Measurements from ENCODE around the gene FLYWCH1. TPM values are rescaled to one million over a fixed set of nuclear protein-coding genes. Genes with fewer than 3 reads are reported as not detected.

FLYWCH1 gene
- total RNA-seq, 4 donors from 2014 or later = 41.7 to 49.7 (median 44.0) TPM

- peaks cover 4 to 6% of the 10 kb centered on the region in 2 donors for H3K4me1 ChIP-seq
- no peak for DNase-seq
- no peaks in the 10 kb centered on the region for H3K9me3 ChIP-seq
- no peaks in the 10 kb centered on the region for H3K27me3 ChIP-seq
- intact Hi-C loops (cut with DNase I; ENCODE audit: low total_unique reads) = no loop called here
- peaks cover 0 to 6% of the 10 kb centered on the region in 2 donors for H3K36me3 ChIP-seq
- H3K27ac ChIP-seq = no peak overlapping the region
- in situ Hi-C loops (cut with MboI; ENCODE audit: low sequenced_read_pairs in 4 of 4) = no loop called here
- no peak for ATAC-seq
- H3K4me3 ChIP-seq = no peak overlapping the region
- TF ChIP-seq CTCF (IDR thresholded peaks at IDR 0.05 in 4 of 5, conservative IDR thresholded peaks at IDR 0.05 in 1 of 5) (no peak), POLR2A (IDR thresholded peaks at IDR 0.05) (no peak)
Observed at GRCh38 chr16:2898831-2899563, 12.7 kb upstream of the FLYWCH1 start.

- DNase-seq (no peak), ATAC-seq (no peak)
- Histone ChIP-seq H3K27ac (no peak overlapping the region), H3K9me3 (no peaks in the 10 kb centered on the region), H3K27me3 (no peaks in the 10 kb centered on the region), H3K4me1 (peaks cover 4 to 7% of the 10 kb centered on the region in 2 donors), H3K4me3 (no peak overlapping the region), H3K36me3 (peaks cover 0 to 6% of the 10 kb centered on the region in 2 donors)
- TF ChIP-seq POLR2A (IDR thresholded peaks at IDR 0.05) (no peak), CTCF (IDR thresholded peaks at IDR 0.05 in 4 of 5, conservative IDR thresholded peaks at IDR 0.05 in 1 of 5) (no peak)
- in situ Hi-C loops (cut with MboI; ENCODE audit: low sequenced_read_pairs in 4 of 4) (no loop called here), intact Hi-C loops (cut with DNase I; ENCODE audit: low total_unique reads) (no loop called here)
Observed at GRCh38 chr16:2899564-2900072, 12.1 kb upstream of the FLYWCH1 start.

- DNase-seq = no peak
Observed at GRCh38 chr16:2900526-2901075, 11.1 kb upstream of the FLYWCH1 start.

GRCh38 chr16:2902337-2903130, 9.2 kb upstream of the FLYWCH1 start:
- H3K36me3 ChIP-seq = no peaks in the 10 kb centered on the region
- H3K9me3 ChIP-seq = no peaks in the 10 kb centered on the region
- peaks cover 11 to 14% of the 10 kb centered on the region in 2 donors for H3K4me1 ChIP-seq
- TF ChIP-seq CTCF (IDR thresholded peaks at IDR 0.05 in 4 of 5, conservative IDR thresholded peaks at IDR 0.05 in 1 of 5) (no peak), POLR2A (IDR thresholded peaks at IDR 0.05) (no peak)
- H3K4me3 ChIP-seq = no peak overlapping the region
- intact Hi-C loops (cut with DNase I; ENCODE audit: low total_unique reads) (no loop called here), in situ Hi-C loops (cut with MboI; ENCODE audit: low sequenced_read_pairs in 4 of 4) (no loop called here)
- no peaks in the 10 kb centered on the region for H3K27me3 ChIP-seq
- ATAC-seq = no peak
- no peak overlapping the region for H3K27ac ChIP-seq
- no peak for DNase-seq

More at GRCh38 chr16:2900526-2901075, 11.1 kb upstream of the FLYWCH1 start:
- no peak for ATAC-seq
- Histone ChIP-seq H3K27me3 (no peaks in the 10 kb centered on the region), H3K4me1 (peaks cover 4 to 7% of the 10 kb centered on the region in 2 donors), H3K4me3 (no peak overlapping the region), H3K9me3 (no peaks in the 10 kb centered on the region), H3K27ac (no peak overlapping the region), H3K36me3 (peaks cover 0 to 6% of the 10 kb centered on the region in 2 donors)
- TF ChIP-seq CTCF (IDR thresholded peaks at IDR 0.05 in 4 of 5, conservative IDR thresholded peaks at IDR 0.05 in 1 of 5) = no peak
- no peak for TF ChIP-seq POLR2A (IDR thresholded peaks at IDR 0.05)
- in situ Hi-C loops (cut with MboI; ENCODE audit: low sequenced_read_pairs in 4 of 4) = no loop called here
- intact Hi-C loops (cut with DNase I; ENCODE audit: low total_unique reads) = no loop called here
